HL-60 (cell line): ENCODE measurements around the gene NDUFA3.

Experiments used
- DNase-seq, 2 experiments: peaks; one replicate each; pipeline ENCODE4 v3.0.0-alpha.2; 2010 to 2020; ENCODE audit warnings: low read depth in 1 of 2, low spot score in 1 of 2
- H3K27ac ChIP-seq: fragments of 250-450 bp; sonication (Bioruptor Pico); replicated peaks from 2 replicates; pipeline ENCODE4 v1.5.1; 2020; ENCODE audit warnings: mild to moderate bottlenecking, moderate library complexity
- H3K27me3 ChIP-seq: fragments of 250-450 bp; sonication (Bioruptor Pico); 2 replicates; pipeline ENCODE4 v1.5.1; 2021; ENCODE audit warnings: mild to moderate bottlenecking, moderate library complexity; ENCODE audit not compliant: insufficient read depth, poor library complexity, severe bottlenecking
- H3K4me3 ChIP-seq: replicated peaks from 2 replicates; pipeline ENCODE4 v1.5.1; 2011; ENCODE audit warnings: mild to moderate bottlenecking, control low read depth, low read length; ENCODE audit not compliant: insufficient read depth
- GABPA ChIP-seq: IDR thresholded peaks from 2 replicates; pipeline ENCODE4 v1.6.1; 2012; ENCODE audit warnings: low read depth
- POLR2AphosphoS5 ChIP-seq: IDR thresholded peaks from 2 replicates; pipeline ENCODE4 v1.6.1; 2012; ENCODE audit warnings: low read depth
- SPI1 ChIP-seq: IDR thresholded peaks from 2 replicates; pipeline ENCODE4 v1.6.1; 2012; ENCODE audit warnings: low read depth, mild to moderate bottlenecking, borderline replicate concordance
- TF ChIP-seq, protein P1 (sequence below): IDR thresholded peaks from 2 replicates; pipeline ENCODE4 v1.6.1; 2012; ENCODE audit warnings: low read depth; ENCODE audit not compliant: insufficient replicate concordance
- TF ChIP-seq, protein P2 (sequence below): IDR thresholded peaks from one replicate; pipeline ENCODE4 v1.5.1; 2011; ENCODE audit warnings: low read length, control low read depth, inconsistent platforms; ENCODE audit not compliant: insufficient read depth

Gene NDUFA3

DNA sequence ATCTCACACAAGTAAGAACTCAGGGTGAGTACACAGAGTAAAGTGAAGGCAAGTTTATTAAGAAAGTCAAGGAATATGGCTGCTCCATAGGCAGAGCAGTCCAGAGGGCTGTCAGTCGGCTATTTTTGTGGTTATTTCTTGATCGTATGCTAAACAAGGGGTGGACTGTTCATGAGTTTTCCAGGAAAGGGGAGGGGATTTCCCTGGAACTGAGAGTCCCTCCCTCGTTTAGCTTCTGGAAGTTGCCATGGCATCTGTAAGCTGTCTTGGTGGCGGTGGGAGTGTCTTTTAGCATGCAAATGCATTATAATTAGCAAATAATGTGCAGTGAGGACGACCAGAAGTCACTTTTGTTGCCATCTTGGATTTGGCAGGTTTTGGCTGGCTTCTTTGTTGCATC lies 33.2 kb upstream of the NDUFA3 start:
- H3K4me3 ChIP-seq = no peak overlapping the region
- no peak overlapping the region for H3K27ac ChIP-seq
- no peak for DNase-seq
- TF ChIP-seq SPI1 (no peak), GABPA (no peak), POLR2AphosphoS5 (no peak)
- TF ChIP-seq, protein P1, sequence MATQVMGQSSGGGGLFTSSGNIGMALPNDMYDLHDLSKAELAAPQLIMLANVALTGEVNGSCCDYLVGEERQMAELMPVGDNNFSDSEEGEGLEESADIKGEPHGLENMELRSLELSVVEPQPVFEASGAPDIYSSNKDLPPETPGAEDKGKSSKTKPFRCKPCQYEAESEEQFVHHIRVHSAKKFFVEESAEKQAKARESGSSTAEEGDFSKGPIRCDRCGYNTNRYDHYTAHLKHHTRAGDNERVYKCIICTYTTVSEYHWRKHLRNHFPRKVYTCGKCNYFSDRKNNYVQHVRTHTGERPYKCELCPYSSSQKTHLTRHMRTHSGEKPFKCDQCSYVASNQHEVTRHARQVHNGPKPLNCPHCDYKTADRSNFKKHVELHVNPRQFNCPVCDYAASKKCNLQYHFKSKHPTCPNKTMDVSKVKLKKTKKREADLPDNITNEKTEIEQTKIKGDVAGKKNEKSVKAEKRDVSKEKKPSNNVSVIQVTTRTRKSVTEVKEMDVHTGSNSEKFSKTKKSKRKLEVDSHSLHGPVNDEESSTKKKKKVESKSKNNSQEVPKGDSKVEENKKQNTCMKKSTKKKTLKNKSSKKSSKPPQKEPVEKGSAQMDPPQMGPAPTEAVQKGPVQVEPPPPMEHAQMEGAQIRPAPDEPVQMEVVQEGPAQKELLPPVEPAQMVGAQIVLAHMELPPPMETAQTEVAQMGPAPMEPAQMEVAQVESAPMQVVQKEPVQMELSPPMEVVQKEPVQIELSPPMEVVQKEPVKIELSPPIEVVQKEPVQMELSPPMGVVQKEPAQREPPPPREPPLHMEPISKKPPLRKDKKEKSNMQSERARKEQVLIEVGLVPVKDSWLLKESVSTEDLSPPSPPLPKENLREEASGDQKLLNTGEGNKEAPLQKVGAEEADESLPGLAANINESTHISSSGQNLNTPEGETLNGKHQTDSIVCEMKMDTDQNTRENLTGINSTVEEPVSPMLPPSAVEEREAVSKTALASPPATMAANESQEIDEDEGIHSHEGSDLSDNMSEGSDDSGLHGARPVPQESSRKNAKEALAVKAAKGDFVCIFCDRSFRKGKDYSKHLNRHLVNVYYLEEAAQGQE = no peak
- TF ChIP-seq, protein P2, sequence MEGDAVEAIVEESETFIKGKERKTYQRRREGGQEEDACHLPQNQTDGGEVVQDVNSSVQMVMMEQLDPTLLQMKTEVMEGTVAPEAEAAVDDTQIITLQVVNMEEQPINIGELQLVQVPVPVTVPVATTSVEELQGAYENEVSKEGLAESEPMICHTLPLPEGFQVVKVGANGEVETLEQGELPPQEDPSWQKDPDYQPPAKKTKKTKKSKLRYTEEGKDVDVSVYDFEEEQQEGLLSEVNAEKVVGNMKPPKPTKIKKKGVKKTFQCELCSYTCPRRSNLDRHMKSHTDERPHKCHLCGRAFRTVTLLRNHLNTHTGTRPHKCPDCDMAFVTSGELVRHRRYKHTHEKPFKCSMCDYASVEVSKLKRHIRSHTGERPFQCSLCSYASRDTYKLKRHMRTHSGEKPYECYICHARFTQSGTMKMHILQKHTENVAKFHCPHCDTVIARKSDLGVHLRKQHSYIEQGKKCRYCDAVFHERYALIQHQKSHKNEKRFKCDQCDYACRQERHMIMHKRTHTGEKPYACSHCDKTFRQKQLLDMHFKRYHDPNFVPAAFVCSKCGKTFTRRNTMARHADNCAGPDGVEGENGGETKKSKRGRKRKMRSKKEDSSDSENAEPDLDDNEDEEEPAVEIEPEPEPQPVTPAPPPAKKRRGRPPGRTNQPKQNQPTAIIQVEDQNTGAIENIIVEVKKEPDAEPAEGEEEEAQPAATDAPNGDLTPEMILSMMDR = no peak
- no peaks in the 10 kb centered on the region for H3K27me3 ChIP-seq

DNA sequence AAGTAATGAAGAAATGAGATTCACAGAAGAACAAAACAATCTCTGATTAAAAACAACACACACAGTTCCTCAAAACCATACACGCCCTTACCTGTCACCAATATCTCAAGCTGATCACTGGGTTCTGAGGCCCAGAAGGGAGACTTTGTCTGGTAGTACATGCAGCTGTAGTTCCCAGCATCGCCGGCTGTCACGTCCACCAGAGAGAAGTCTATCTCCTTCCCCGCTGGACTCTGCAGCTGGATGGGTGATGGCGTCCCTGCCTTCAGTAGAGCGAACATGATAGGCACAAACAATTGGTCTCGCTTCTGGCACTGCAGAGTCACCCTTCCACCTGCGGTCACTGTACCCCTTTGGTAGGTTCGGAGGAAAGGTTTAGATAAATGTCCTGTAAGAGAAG lies 28.8 kb upstream of the NDUFA3 start:
- no peak for DNase-seq
- TF ChIP-seq, protein P2 = no peak
- TF ChIP-seq, protein P1 = no peak
- TF ChIP-seq GABPA = no peak

DNA sequence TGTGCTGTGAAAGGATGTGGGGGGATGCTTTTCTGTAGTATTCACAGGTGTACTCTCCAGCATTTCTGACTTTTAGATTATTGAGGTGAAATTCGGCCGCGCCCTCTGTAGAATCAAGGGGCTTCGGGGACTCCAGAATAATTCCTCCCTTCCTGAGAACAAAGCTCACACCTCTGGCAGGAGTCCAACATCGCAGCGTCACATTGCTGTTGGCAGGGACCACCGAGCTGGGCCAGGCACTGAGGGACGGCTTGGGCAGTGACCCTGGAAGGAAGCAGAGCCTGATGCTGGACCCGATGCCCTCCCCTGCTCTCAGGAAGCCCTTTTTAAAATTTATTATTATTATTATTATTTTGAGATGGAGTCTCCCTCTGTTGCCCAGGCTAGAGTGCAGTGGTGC lies 27.8 kb upstream of the NDUFA3 start:
- TF ChIP-seq, protein P1 = no peak
- no peak for TF ChIP-seq POLR2AphosphoS5
- no peak for TF ChIP-seq SPI1
- TF ChIP-seq GABPA = no peak
- TF ChIP-seq, protein P2 = no peak
- no peak for DNase-seq
- Histone ChIP-seq H3K27me3 (no peaks in the 10 kb centered on the region), H3K27ac (no peak overlapping the region), H3K4me3 (no peak overlapping the region)

More for the DNA sequence above, 28.8 kb upstream of the NDUFA3 start:
- Histone ChIP-seq H3K27ac (no peak overlapping the region), H3K4me3 (no peak overlapping the region), H3K27me3 (no peaks in the 10 kb centered on the region)
